Fibroblast of villous mesenchyme (primary cell): Measurements from ENCODE around the gene PLB1. TPM values are rescaled to one million over a fixed set of nuclear protein-coding genes. Genes with fewer than 3 reads are reported as not detected.

Source experiments
- DNase-seq: peaks from one replicate; pipeline ENCODE4 v3.0.0-alpha.2; 2010; ENCODE audit warnings: low read depth
- H3K4me3 ChIP-seq: 2 replicates; pipeline ENCODE4 v1.5.1; 2011; ENCODE audit warnings: low read depth, mild to moderate bottlenecking, low read length
- CTCF ChIP-seq: IDR thresholded peaks from 2 replicates; pipeline ENCODE4 v1.5.1; 2012; ENCODE audit warnings: low read depth, mild to moderate bottlenecking, low read length; ENCODE audit not compliant: insufficient read depth
- small RNA-seq: library from RNA; depleted of rRNA; stranded (forward); fragments of <200 nt; gene quantifications from one replicate; pipeline ENCODE3, GENCODE V24; 2012
- total RNA-seq: library from RNA; depleted of rRNA; stranded (reverse); fragments of >200 nt; gene quantifications from 2 replicates; pipeline ENCODE4 v1.2.3, GENCODE V29; 2012

Gene PLB1
- total RNA-seq, 1 donor, result 3.0 TPM

- no peak overlapping the region for H3K4me3 ChIP-seq
- TF ChIP-seq CTCF, result no peak
- no peak for DNase-seq
Measured at GRCh38 chr2:28688818-28689217, 193.0 kb downstream of the PLB1 start.

GRCh38 chr2:28689771-28690170 lies 193.9 kb downstream of the PLB1 start:
- H3K4me3 ChIP-seq, result no peak overlapping the region
- no peak for DNase-seq
- TF ChIP-seq CTCF, result no peak

GRCh38 chr2:28692411-28692810 lies 196.6 kb downstream of the PLB1 start:
- no peak overlapping the region for H3K4me3 ChIP-seq
- no peak for DNase-seq
- no peak for TF ChIP-seq CTCF

- H3K4me3 ChIP-seq, result no peak overlapping the region
- TF ChIP-seq CTCF, result no peak
Measured at GRCh38 chr2:28693223-28693622, 197.4 kb downstream of the PLB1 start.

More at GRCh38 chr2:28693223-28693622, 197.4 kb downstream of the PLB1 start:
- DNase-seq, result no peak

Small RNA genes lying within 50 kb of the gene (small RNA-seq; reads per million reads assigned to genes)
- not detected for gene RNA5SP89
- gene SNRPGP7, result not detected

Other genes with a start within 250 kb of the PLB1 start
- 42.5 and 81.6 TPM in 2 replicates for gene FOSL2, start 103.2 kb upstream of the PLB1 start, total RNA-seq